ENCODE measurements around the gene RUFY2. TPM values are rescaled to one million over a fixed set of nuclear protein-coding genes. Genes with fewer than 3 reads are reported as not detected.

The RUFY2 gene
- total RNA-seq, 1 experiment from 2014 or later, result 29.4 TPM

DNA sequence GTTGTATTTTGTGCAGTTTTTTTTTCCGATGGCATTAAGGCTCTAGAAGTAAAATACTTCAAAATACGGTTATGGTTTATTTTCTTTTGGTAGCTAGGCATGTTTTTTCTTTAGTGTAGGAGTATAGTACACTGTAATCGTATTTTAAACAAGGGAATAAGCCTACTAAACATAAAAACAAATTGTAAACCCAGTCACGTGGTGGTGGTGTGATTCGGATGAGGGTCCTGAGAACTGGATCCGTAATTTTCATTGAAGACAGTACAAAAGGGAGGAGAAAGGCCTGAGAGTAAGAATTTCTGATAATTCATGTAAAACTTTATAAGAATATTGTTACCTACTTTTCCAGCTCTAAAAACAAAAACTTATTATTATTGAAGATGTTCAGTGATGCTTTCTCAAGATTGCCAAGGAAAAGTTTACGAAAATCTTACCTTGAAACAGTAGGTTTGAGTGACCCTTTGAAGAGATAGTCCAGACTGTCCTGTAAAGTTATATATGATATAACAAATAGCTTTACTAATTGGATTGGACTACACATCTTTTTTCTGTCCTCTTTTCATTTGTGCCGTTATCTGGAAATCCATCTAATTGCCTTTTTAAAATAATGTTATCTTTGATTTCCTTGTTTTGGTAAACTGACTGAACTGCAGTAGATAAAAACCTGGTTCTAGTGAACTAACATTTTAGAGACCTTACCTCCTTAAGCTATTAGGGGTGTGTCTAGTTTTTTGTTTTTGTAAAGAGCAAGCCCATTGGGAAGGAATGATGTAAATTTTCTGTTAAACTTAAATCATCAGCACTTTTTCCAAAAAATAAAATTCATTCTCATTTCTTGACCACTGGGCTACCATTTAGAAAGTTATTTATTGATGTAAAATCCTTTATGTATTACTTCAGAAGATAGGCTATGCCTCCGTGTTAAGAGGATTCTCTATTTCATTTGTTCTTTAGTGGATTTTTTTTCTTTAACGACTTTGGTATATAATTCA is 73.3 kb downstream of the RUFY2 start:
- H3K4me3 Mint-ChIP-seq (ENCODE audit: low read depth, unreplicated experiment), result peak overlapping the region; percentile 98
- TF ChIP-seq, protein P1, sequence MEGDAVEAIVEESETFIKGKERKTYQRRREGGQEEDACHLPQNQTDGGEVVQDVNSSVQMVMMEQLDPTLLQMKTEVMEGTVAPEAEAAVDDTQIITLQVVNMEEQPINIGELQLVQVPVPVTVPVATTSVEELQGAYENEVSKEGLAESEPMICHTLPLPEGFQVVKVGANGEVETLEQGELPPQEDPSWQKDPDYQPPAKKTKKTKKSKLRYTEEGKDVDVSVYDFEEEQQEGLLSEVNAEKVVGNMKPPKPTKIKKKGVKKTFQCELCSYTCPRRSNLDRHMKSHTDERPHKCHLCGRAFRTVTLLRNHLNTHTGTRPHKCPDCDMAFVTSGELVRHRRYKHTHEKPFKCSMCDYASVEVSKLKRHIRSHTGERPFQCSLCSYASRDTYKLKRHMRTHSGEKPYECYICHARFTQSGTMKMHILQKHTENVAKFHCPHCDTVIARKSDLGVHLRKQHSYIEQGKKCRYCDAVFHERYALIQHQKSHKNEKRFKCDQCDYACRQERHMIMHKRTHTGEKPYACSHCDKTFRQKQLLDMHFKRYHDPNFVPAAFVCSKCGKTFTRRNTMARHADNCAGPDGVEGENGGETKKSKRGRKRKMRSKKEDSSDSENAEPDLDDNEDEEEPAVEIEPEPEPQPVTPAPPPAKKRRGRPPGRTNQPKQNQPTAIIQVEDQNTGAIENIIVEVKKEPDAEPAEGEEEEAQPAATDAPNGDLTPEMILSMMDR (IDR thresholded peaks at IDR 0.05; ENCODE audit: unreplicated experiment), result no peak
- H3K9me3 Mint-ChIP-seq (ENCODE audit: low read depth, unreplicated experiment), result no peaks in the 10 kb centered on the region
- TSS peak; percentile 25 for BruUV-seq (replicated peaks)
- peaks cover 85% of the 10 kb centered on the region for H3K36me3 Mint-ChIP-seq (ENCODE audit: insufficient read depth, unreplicated experiment)
- peak overlapping the region; percentile 88 for H3K27ac Mint-ChIP-seq (ENCODE audit: unreplicated experiment)
- CTCF ChIA-PET, result interaction anchor here (0.5 to 3.1 kb wide), 5 partner anchors 11 to 479 kb away, joined by 3 to 18 read pairs (median 5); no protein-coding TSS in a partner anchor
- H3K27me3 Mint-ChIP-seq (ENCODE audit: unreplicated experiment), result no peaks in the 10 kb centered on the region
- DNase-seq, result no peak
- peaks cover 68% of the 10 kb centered on the region for H3K4me1 Mint-ChIP-seq (ENCODE audit: low read depth, unreplicated experiment)
- intact Hi-C loops (cut with micrococcal nuclease; ENCODE audit: unreplicated experiment), result loop anchor here (2.0 to 10.0 kb wide), 2 partner anchors 15 to 449 kb away; partner anchors contain the start of gene SIRT1

DNA sequence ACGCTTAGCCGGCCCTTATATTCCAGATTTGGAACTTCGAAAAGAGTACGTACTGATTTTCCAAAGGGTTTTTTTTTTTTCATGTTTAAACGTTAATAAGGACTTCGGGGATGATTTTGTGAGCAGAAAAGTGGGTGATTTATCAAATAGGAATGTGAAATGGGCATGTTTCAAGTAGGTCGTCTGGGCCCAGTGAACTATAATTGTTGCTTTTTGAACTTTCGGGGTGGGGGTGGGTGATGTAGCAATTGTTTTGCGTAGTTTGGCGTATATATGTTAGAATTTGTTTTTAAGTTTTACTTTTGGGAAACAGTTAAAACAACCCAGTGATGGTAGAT is 74.0 kb downstream of the RUFY2 start:
- Mint-ChIP-seq H3K36me3 (ENCODE audit: insufficient read depth, unreplicated experiment) (peaks cover 84% of the 10 kb centered on the region), H3K27ac (ENCODE audit: unreplicated experiment) (peak overlapping the region; percentile 88), H3K4me3 (ENCODE audit: low read depth, unreplicated experiment) (peak overlapping the region; percentile 98), H3K9me3 (ENCODE audit: low read depth, unreplicated experiment) (no peaks in the 10 kb centered on the region), H3K4me1 (ENCODE audit: low read depth, unreplicated experiment) (peaks cover 68% of the 10 kb centered on the region), H3K27me3 (ENCODE audit: unreplicated experiment) (no peaks in the 10 kb centered on the region)
- intact Hi-C loops (cut with micrococcal nuclease; ENCODE audit: unreplicated experiment), result loop anchor here (10.0 kb wide), 1 partner anchor 448 kb away; the partner anchor contains the start of gene SIRT1
- DNase-seq, result no peak
- no TSS peak for BruUV-seq (replicated peaks)
- TF ChIP-seq, protein P1 (IDR thresholded peaks at IDR 0.05; ENCODE audit: unreplicated experiment), result no peak
- CTCF ChIA-PET, result interaction anchor here (0.5 to 3.1 kb wide), 6 partner anchors 11 to 529 kb away, joined by 3 to 18 read pairs (median 5); no protein-coding TSS in a partner anchor

DNA sequence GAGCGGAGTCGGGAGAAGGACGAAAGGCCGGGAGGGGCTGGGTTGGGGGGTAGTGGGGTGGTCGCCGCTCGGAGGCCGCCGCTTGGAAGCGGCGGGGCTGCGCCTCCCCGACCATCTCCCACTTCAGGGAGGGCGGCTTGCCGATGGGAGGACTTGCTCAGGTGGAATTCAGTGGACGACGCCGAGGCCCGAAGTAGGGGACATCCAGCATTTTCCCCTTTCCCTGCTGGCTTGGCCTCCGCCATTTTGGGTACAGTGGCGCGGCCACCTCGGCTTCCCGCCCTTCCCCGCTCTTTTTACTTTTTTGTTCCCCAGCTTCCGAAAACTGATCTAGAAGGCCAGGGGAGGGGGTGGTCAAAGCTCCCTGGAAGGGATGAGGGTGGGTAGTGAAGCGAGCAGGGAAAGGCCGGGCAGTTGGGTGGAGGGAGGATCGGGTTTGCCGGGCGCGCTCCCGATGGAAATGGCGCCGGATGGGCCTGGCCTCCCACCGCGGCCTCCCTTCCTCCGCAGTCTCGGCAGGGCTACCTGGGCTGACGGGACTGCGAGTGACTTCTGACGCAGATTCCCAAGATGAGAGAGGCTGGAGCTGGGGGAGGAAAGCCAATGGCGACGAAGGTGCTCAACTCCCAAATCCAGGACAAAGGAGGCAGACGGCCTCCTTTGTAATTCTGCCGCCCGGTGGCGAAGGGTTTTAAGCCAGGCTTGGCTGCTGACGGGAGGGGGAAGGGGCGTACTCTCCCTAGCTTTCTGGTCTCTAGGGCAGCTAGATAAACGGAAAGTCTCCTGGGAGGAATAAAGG is 74.6 kb downstream of the RUFY2 start, which contains the start of gene PBLD:
Gene PBLD, minus strand, starts transcription at position 670 of the 799 bp plus-strand sequence. CDS start 26,084 bp downstream, outside the sequence.
- CTCF ChIA-PET, result interaction anchor here (0.6 to 3.1 kb wide), 10 partner anchors 10 to 528 kb away, joined by 3 to 18 read pairs (median 4); no protein-coding TSS in a partner anchor
- BruUV-seq (replicated peaks), result no TSS peak
- Mint-ChIP-seq H3K27ac (ENCODE audit: unreplicated experiment) (peak within 1 kb of the TSS; percentile 88), H3K4me1 (ENCODE audit: low read depth, unreplicated experiment) (peaks cover 64% of the 10 kb centered on the region), H3K27me3 (ENCODE audit: unreplicated experiment) (no peaks in the 10 kb centered on the region), H3K4me3 (ENCODE audit: low read depth, unreplicated experiment) (peak within 1 kb of the TSS; percentile 98), H3K9me3 (ENCODE audit: low read depth, unreplicated experiment) (no peaks in the 10 kb centered on the region), H3K36me3 (ENCODE audit: insufficient read depth, unreplicated experiment) (peaks cover 79% of the 10 kb centered on the region)
- peak; percentile 81 for DNase-seq
- intact Hi-C loops (cut with micrococcal nuclease; ENCODE audit: unreplicated experiment), result loop anchor here (10.0 kb wide), 1 partner anchor 448 kb away; the partner anchor contains the start of gene SIRT1
- TF ChIP-seq, protein P1 (IDR thresholded peaks at IDR 0.05; ENCODE audit: unreplicated experiment), result no peak

Measured in Calu3 (cell line).